ENCODE results near the gene ARHGEF19.

Gene ARHGEF19

GRCh38 chr1:16205891-16206546 lies 6.4 kb downstream of the ARHGEF19 start:
- no peak for TF ChIP-seq CTCF (conservative IDR thresholded peaks at IDR 0.05)
- H3K27ac ChIP-seq: peak overlapping the region; percentile 77

- no peak overlapping the region for H3K27ac ChIP-seq
- no peak for TF ChIP-seq CTCF (conservative IDR thresholded peaks at IDR 0.05)
Measured at GRCh38 chr1:16205334-16205671, 7.1 kb downstream of the ARHGEF19 start.

- TF ChIP-seq CTCF (conservative IDR thresholded peaks at IDR 0.05): peak; percentile 40
- H3K27ac ChIP-seq: no peak overlapping the region
Measured at GRCh38 chr1:16204634-16205333, 7.7 kb downstream of the ARHGEF19 start.

GRCh38 chr1:16204216-16204615 lies 8.2 kb downstream of the ARHGEF19 start:
- H3K27ac ChIP-seq: no peak overlapping the region
- no peak for TF ChIP-seq CTCF (conservative IDR thresholded peaks at IDR 0.05)

GRCh38 chr1:16203550-16203949 lies 8.9 kb downstream of the ARHGEF19 start:
- TF ChIP-seq CTCF (conservative IDR thresholded peaks at IDR 0.05): no peak
- H3K27ac ChIP-seq: no peak overlapping the region

- TF ChIP-seq CTCF (conservative IDR thresholded peaks at IDR 0.05): no peak
- H3K27ac ChIP-seq: no peak overlapping the region
Measured at GRCh38 chr1:16202281-16203210, 9.9 kb downstream of the ARHGEF19 start.

GRCh38 chr1:16199700-16200099 lies 12.8 kb downstream of the ARHGEF19 start:
- no peak for TF ChIP-seq CTCF (conservative IDR thresholded peaks at IDR 0.05)
- no peak overlapping the region for H3K27ac ChIP-seq

All from VCaP (cell line).